Activated naive CD8-positive, alpha-beta T cell (primary cell): ENCODE data around the gene NONO.

ENCODE experiments used
- H3K27ac Mint-ChIP-seq: one replicate; pipeline ENCODE4 v1.8.0; 2021; ENCODE audit warnings: mixed read lengths
- H3K27me3 Mint-ChIP-seq: one replicate; pipeline ENCODE4 v1.8.0; 2021; ENCODE audit warnings: mixed read lengths
- H3K36me3 Mint-ChIP-seq: one replicate; pipeline ENCODE4 v1.8.0; 2021; ENCODE audit warnings: mixed read lengths
- H3K4me1 Mint-ChIP-seq: one replicate; pipeline ENCODE4 v1.8.0; 2021; ENCODE audit warnings: low read depth, mixed read lengths
- H3K4me3 Mint-ChIP-seq: one replicate; pipeline ENCODE4 v1.8.0; 2021; ENCODE audit warnings: mild to moderate bottlenecking, mixed read lengths
- H3K9me3 Mint-ChIP-seq: one replicate; pipeline ENCODE4 v1.8.0; 2021; ENCODE audit warnings: low read depth, mixed read lengths

The NONO gene

GRCh38 chrX:71283403-71284143, at the start of gene NONO:
Gene NONO (plus strand): TSS chrX:71283635. CDS start chrX:71290638, 7,003 bp downstream.
- no peaks in the 10 kb centered on the region for H3K27me3 Mint-ChIP-seq
- H3K9me3 Mint-ChIP-seq = no peaks in the 10 kb centered on the region
- H3K36me3 Mint-ChIP-seq = peaks cover 7% of the 10 kb centered on the region
- H3K27ac Mint-ChIP-seq = peak within 1 kb of the TSS; percentile 100
- H3K4me1 Mint-ChIP-seq = peaks cover 20% of the 10 kb centered on the region
- H3K4me3 Mint-ChIP-seq = peak within 1 kb of the TSS; percentile 98

GRCh38 chrX:71235482-71235881, 48.0 kb upstream of the NONO start:
- Mint-ChIP-seq H3K36me3 (no peaks in the 10 kb centered on the region), H3K27me3 (no peaks in the 10 kb centered on the region), H3K4me1 (no peaks in the 10 kb centered on the region), H3K27ac (no peak overlapping the region), H3K4me3 (no peak overlapping the region), H3K9me3 (no peaks in the 10 kb centered on the region)

- H3K4me1 Mint-ChIP-seq = no peaks in the 10 kb centered on the region
- no peaks in the 10 kb centered on the region for H3K27me3 Mint-ChIP-seq
- H3K27ac Mint-ChIP-seq = no peak overlapping the region
- no peaks in the 10 kb centered on the region for H3K36me3 Mint-ChIP-seq
- no peaks in the 10 kb centered on the region for H3K9me3 Mint-ChIP-seq
- no peak overlapping the region for H3K4me3 Mint-ChIP-seq
These were observed 46.6 kb upstream of the NONO start for GRCh38 chrX:71236836-71237235.

GRCh38 chrX:71239781-71240180, 43.7 kb upstream of the NONO start:
- no peaks in the 10 kb centered on the region for H3K36me3 Mint-ChIP-seq
- H3K4me3 Mint-ChIP-seq = no peak overlapping the region
- H3K27ac Mint-ChIP-seq = no peak overlapping the region
- no peaks in the 10 kb centered on the region for H3K9me3 Mint-ChIP-seq
- no peaks in the 10 kb centered on the region for H3K4me1 Mint-ChIP-seq
- no peaks in the 10 kb centered on the region for H3K27me3 Mint-ChIP-seq

- Mint-ChIP-seq H3K4me1 (no peaks in the 10 kb centered on the region), H3K27ac (no peak overlapping the region), H3K4me3 (no peak overlapping the region)
These were observed 42.1 kb upstream of the NONO start for GRCh38 chrX:71241301-71241700.

GRCh38 chrX:71244359-71245128, 38.9 kb upstream of the NONO start:
- no peaks in the 10 kb centered on the region for H3K9me3 Mint-ChIP-seq
- no peaks in the 10 kb centered on the region for H3K27me3 Mint-ChIP-seq
- peaks cover 3% of the 10 kb centered on the region for H3K36me3 Mint-ChIP-seq
- H3K4me1 Mint-ChIP-seq = no peaks in the 10 kb centered on the region
- H3K4me3 Mint-ChIP-seq = no peak overlapping the region
- no peak overlapping the region for H3K27ac Mint-ChIP-seq

More at GRCh38 chrX:71241301-71241700, 42.1 kb upstream of the NONO start:
- Mint-ChIP-seq H3K9me3 (no peaks in the 10 kb centered on the region), H3K27me3 (no peaks in the 10 kb centered on the region), H3K36me3 (peaks cover 3% of the 10 kb centered on the region)

- no peaks in the 10 kb centered on the region for H3K27me3 Mint-ChIP-seq
- H3K36me3 Mint-ChIP-seq = peaks cover 3% of the 10 kb centered on the region
- H3K4me3 Mint-ChIP-seq = no peak overlapping the region
- no peaks in the 10 kb centered on the region for H3K9me3 Mint-ChIP-seq
- no peak overlapping the region for H3K27ac Mint-ChIP-seq
- H3K4me1 Mint-ChIP-seq = no peaks in the 10 kb centered on the region
These were observed 38.3 kb upstream of the NONO start for GRCh38 chrX:71245159-71245558.

GRCh38 chrX:71250841-71251240, 32.6 kb upstream of the NONO start:
- Mint-ChIP-seq H3K9me3 (no peaks in the 10 kb centered on the region), H3K4me1 (peaks cover 24% of the 10 kb centered on the region), H3K27ac (peak overlapping the region; percentile 28), H3K36me3 (no peaks in the 10 kb centered on the region), H3K4me3 (peak overlapping the region; percentile 92), H3K27me3 (no peaks in the 10 kb centered on the region)

GRCh38 chrX:71251466-71251973, 31.9 kb upstream of the NONO start:
- H3K27me3 Mint-ChIP-seq = no peaks in the 10 kb centered on the region
- no peaks in the 10 kb centered on the region for H3K36me3 Mint-ChIP-seq
- no peaks in the 10 kb centered on the region for H3K9me3 Mint-ChIP-seq
- peak overlapping the region; percentile 92 for H3K4me3 Mint-ChIP-seq
- H3K4me1 Mint-ChIP-seq = peaks cover 25% of the 10 kb centered on the region
- H3K27ac Mint-ChIP-seq = peak overlapping the region; percentile 22

GRCh38 chrX:71252221-71252620, 31.2 kb upstream of the NONO start:
- H3K36me3 Mint-ChIP-seq = no peaks in the 10 kb centered on the region
- no peak overlapping the region for H3K27ac Mint-ChIP-seq
- peaks cover 25% of the 10 kb centered on the region for H3K4me1 Mint-ChIP-seq
- H3K27me3 Mint-ChIP-seq = no peaks in the 10 kb centered on the region
- H3K9me3 Mint-ChIP-seq = no peaks in the 10 kb centered on the region
- H3K4me3 Mint-ChIP-seq = peak overlapping the region; percentile 92

- H3K4me3 Mint-ChIP-seq = peak overlapping the region; percentile 92
- H3K27ac Mint-ChIP-seq = peak overlapping the region; percentile 90
- no peaks in the 10 kb centered on the region for H3K27me3 Mint-ChIP-seq
- H3K4me1 Mint-ChIP-seq = peaks cover 25% of the 10 kb centered on the region
- H3K9me3 Mint-ChIP-seq = no peaks in the 10 kb centered on the region
- H3K36me3 Mint-ChIP-seq = no peaks in the 10 kb centered on the region
These were observed 30.0 kb upstream of the NONO start for GRCh38 chrX:71253253-71254091.

GRCh38 chrX:71254092-71254963, 29.1 kb upstream of the NONO start, which contains the start of gene ZMYM3:
Gene ZMYM3 (minus strand): TSS chrX:71254140. CDS start chrX:71253255, 885 bp downstream.
- H3K36me3 Mint-ChIP-seq = no peaks in the 10 kb centered on the region
- H3K4me1 Mint-ChIP-seq = peaks cover 25% of the 10 kb centered on the region
- no peaks in the 10 kb centered on the region for H3K27me3 Mint-ChIP-seq
- peak within 1 kb of the TSS; percentile 90 for H3K27ac Mint-ChIP-seq
- H3K9me3 Mint-ChIP-seq = no peaks in the 10 kb centered on the region
- H3K4me3 Mint-ChIP-seq = peak within 1 kb of the TSS; percentile 92

GRCh38 chrX:71256051-71256450, 27.4 kb upstream of the NONO start:
- Mint-ChIP-seq H3K4me1 (peaks cover 23% of the 10 kb centered on the region), H3K9me3 (no peaks in the 10 kb centered on the region), H3K27ac (no peak overlapping the region), H3K4me3 (no peak overlapping the region), H3K36me3 (no peaks in the 10 kb centered on the region), H3K27me3 (no peaks in the 10 kb centered on the region)

GRCh38 chrX:71256856-71257255, 26.6 kb upstream of the NONO start:
- Mint-ChIP-seq H3K9me3 (no peaks in the 10 kb centered on the region), H3K27me3 (no peaks in the 10 kb centered on the region), H3K36me3 (no peaks in the 10 kb centered on the region), H3K4me1 (peaks cover 17% of the 10 kb centered on the region), H3K4me3 (no peak overlapping the region), H3K27ac (no peak overlapping the region)
